ENCODE data around the gene LIMK2.
"Not testable (repeated sequence)": the region's sequence is repeated elsewhere in the genome, so short reads cannot be mapped to it uniquely, and the experiment has no call there.

The LIMK2 gene

DNA sequence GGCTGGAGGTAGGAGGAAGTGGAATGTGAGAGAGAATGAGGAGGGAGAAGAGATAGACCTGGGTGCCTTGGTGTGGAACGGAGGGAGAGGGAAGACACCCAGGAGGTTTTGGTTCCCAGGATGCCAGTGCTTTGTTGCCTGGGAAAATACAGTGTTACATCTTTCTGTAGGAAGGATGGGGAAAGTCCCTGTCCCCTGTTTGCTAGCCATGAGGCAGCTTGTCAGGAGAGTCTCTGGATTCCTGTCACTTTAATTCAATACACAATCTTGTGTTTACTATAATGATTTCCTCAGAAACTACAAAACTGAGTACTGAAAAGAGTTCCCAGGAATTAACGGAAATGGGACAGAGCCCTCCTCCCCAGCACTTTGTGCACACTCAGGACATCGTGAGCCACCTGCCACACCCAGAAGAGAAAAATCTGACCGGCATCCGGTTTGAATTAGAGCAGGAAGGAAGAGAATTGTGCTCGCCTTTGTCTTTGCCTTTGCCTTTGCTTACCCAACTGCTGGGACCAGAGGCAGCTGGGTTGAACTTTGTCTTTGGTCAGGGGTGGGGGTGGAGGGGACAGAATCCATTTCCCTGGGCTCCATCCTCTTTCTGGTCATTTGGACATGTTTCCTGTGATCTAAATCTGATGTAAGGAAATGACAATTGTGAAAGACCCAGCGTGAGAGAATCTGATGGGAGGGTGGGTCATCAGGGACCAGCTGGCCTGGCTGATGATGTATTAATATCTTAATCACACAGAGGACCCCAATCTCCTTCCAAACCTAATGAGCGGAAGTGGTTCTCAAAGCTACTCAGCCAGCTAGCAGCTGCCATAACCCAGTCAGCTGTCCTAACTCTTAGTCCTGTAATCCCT is 1.3 kb upstream of the LIMK2 start:
- DNase-seq, result no peak

DNA sequence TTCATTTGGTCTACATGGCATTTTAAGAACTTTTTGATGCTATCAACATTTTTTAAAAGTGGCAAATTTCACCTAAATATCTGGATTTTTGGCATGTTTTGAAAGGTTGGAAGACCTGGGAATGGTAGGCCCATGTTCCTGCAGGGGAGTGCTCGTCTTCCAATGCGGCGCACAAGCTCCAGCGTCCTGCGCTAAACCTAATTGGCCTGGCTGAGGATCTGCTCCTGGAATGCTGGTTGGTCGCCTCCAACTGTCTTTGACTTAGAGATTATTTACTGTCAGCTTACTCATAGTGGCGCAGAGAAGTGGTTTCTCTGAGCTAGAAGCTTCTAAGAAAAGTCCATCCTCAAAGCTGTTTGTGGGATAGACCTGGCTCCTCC is 626 bp upstream of the LIMK2 start:
- no peak for DNase-seq
- in situ Hi-C loops (cut with MboI; ENCODE audit: low pct_unique_long_range_greater_than_20kb, low sequenced_read_pairs), result no loop called here

More for the DNA sequence above, 1.3 kb upstream of the LIMK2 start:
- in situ Hi-C loops (cut with MboI; ENCODE audit: low pct_unique_long_range_greater_than_20kb, low sequenced_read_pairs), result no loop called here

DNA sequence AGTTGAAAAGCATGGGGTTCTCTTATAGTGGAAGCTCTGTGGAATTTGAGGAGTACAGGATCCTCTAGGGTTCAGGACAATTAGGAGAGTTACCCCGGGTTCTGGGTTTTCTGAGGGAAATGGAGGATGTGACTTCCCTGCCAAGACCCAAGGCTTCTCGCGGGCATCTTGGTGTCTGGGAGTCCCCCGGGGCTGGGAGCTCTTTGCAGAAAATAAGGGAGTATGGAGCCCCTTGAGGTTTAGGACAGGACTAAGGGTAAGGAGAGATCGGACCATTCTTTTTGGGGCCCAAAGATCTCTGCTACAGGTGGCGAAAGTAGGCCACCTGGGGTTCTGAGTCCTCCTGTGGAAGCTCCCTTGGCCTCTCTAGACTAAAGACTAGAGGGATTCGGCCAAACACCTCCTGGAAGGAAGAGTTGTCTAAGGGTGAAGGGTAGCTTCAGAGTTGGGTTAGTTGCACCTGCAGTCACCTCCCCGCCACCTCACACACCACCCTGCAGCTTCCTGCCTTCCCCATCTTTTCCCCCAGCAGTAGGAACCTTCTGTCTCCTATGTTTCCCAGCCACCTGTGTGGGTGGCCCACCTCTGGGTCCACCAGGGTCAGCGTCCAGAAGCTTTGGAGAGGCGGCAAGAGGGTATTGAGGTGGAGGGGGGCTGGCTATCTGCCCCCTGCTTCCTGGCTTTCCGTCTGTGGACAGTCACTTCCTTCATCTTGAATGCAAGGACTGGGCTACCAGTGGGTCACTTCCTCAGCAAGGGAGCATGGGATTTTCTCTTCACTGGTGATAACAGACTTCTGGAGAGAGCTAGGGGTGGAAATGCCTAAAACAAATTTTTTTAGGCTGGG is 908 bp downstream of the LIMK2 start:
- no peak for DNase-seq
- in situ Hi-C loops (cut with MboI; ENCODE audit: low pct_unique_long_range_greater_than_20kb, low sequenced_read_pairs), result no loop called here

DNA sequence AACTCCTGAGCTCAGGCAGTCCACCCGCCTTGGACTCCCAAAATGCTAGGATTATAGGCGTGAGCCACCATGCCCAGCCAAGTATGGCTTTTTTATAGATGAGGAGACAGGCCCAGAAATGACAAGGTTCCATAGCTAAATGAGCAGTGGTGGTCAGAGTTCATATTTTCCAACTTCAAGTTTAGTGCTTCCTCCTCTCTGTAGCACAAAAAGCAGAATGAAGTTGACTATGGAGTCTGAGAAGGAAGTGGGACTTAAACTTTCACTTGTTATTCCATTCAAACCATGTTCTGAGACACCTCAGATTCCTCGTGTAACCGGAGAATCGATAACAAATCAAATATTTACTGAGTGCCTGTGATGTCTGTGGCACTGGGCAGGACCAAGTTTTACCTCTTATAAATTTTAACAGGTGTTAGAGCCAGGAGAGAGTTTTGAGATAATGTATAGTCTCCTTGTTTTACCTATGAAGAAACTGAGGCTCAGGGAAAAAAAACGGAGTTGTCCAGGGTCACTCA is 3.0 kb downstream of the LIMK2 start:
- in situ Hi-C loops (cut with MboI; ENCODE audit: low pct_unique_long_range_greater_than_20kb, low sequenced_read_pairs), result no loop called here
- DNase-seq, result no peak

DNA sequence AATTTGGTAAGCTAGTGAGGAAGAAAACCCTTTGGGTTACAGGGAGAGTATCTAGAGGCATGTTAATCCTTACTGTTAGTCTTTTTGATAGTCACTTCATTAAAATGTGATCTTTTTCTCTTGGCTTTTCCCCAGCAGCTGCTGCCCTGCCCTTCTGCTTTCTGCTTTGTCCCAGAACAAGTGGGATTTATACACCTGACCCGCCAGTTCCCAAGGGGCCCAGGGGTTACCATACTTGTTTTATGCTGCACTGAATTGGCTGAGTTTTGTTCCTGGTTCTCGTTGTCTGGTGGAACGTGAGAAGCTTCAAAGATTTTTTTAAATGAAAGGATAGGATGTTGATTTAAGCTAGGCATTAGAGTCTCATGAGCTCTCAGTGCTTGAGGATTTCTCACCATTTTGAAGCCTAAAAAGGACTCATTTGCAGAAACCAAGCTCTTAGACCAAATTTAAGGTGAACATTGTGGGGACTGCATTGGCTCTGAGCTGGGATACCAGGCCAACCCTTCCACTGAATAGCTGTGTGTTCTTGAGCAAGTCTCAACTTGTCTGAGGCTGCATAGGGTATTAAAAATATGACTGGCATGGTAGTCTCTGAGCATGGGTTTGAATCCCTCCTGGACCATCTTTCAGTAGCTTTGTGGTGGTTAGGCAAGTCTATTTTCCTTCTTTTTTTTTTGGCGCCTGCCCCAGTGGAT is 6.6 kb downstream of the LIMK2 start:
- in situ Hi-C loops (cut with MboI; ENCODE audit: low pct_unique_long_range_greater_than_20kb, low sequenced_read_pairs), result no loop called here
- no peak for DNase-seq

DNA sequence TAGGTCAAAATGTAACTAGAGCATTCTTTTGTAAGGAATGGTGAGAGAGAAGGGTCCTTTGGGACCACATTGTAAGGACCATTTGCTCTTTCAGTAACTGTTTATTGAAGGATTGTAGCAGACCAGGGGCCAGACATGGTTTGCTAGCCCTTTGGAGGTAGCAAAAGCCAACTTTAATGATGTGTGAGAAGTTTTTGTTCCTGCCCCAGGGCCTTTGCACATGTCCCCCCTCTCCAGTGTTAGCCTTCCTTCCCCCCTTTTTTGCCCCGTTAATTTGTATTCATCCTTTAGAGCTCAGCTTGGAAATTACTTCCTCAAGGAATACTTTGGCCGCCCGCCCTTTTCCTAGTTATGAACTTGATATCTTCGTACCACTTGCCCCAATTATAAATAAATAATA is 9.0 kb downstream of the LIMK2 start:
- no peak for DNase-seq
- in situ Hi-C loops (cut with MboI; ENCODE audit: low pct_unique_long_range_greater_than_20kb, low sequenced_read_pairs), result no loop called here

DNA sequence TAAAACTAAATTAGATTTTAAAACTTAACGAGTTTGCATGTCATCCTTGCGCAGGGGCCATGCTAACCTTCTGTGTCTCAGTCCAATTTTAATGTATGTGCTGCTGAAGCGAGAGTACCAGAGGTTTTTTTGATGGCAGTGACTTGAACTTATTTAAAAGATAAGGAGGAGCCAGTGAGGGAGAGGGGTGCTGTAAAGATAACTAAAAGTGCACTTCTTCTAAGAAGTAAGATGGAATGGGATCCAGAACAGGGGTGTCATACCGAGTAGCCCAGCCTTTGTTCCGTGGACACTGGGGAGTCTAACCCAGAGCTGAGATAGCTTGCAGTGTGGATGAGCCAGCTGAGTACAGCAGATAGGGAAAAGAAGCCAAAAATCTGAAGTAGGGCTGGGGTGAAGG is 10.6 kb downstream of the LIMK2 start:
- DNase-seq, result no peak
- in situ Hi-C loops (cut with MboI; ENCODE audit: low pct_unique_long_range_greater_than_20kb, low sequenced_read_pairs), result no loop called here

DNA sequence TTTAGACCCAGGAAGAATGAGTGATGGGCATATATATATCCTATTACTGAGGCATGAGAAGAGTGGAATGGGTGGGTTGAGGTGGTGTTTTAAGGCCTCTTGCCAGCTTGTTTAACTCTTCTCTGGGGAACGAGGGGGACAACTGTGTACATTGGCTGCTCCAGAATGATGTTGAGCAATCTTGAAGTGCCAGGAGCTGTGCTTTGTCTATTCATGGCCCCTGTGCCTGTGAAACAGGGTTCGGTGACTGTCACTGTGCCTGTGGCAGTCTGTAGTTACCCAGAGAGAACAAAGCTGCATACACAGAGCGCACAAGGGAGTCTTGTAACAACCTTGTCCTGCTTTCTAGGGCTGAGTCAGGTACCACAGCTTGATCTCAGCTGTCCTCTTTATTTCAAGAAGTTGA is 11.7 kb downstream of the LIMK2 start:
- in situ Hi-C loops (cut with MboI; ENCODE audit: low pct_unique_long_range_greater_than_20kb, low sequenced_read_pairs), result no loop called here
- no peak for DNase-seq

DNA sequence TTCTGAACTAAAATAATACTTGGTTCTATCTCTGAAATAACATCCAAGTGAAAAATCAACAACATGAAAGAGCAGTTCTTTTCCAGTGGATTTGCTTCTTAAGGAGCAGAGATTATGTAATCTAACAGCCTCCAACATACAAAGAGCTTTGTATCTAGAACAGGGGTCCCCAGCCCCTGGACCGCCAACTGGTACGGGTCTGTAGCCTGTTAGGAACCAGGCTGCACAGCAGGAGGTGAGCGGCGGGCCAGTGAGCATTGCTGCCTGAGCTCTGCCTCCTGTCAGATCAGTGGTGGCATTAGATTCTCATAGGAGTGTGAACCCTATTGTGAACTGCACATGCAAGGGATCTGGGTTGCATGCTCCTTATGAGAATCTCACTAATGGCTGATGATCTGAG is 12.6 kb downstream of the LIMK2 start:
- DNase-seq; in situ Hi-C loops (cut with MboI; ENCODE audit: low pct_unique_long_range_greater_than_20kb, low sequenced_read_pairs): not testable (repeated sequence)

DNA sequence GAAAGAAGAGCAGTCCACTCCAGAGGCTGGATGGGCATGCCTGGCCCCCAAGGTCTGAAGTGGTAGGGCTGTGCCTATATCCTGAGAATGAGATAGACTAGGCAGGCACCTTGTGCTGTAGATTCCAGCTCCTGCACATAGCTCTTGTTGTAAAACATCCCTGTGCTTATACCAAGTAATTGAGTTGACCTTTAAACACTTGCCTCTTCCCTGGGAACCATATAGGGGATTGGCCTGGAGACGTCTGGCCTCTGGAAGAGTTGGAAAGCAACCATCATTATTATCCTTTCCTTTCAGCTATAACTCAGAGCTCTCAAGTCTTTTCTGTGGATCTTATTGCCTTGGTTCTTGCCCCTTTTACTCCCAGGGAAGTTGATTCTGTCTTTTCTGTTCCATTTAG is 15.1 kb downstream of the LIMK2 start:
- in situ Hi-C loops (cut with MboI; ENCODE audit: low pct_unique_long_range_greater_than_20kb, low sequenced_read_pairs), result no loop called here

DNA sequence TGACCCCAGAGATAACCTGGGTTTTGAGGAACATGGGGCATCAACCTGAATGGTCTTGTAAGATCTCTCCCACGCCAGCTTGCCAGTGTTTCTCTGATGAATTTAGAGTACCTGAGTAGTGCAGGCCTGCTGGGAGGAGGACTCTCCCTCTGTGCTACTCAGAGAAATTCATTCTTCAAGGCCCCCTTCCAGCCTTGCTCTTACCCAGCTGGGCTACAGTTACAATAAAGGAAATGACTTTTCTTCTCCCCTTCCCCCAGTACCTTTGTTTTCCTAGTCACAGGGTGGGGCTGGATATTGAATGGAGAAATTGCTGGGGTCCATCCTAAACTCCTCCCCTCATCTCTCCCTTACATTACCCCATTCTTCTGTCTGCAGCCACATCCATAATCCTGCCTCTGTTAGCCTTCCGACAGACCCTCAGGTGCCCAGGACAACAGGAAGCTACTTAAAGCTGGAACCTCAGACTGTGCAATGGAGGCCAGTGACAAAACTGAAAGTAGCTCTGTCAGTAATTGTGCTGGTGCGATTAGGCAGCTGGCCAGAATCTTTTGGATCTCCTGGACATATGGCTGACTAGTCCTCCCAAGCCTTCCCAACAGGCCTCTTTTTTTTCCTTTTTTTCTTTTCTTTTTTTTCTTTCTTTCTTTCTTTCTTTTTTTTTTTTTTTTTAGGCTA is 17.4 kb downstream of the LIMK2 start:
- DNase-seq, result no peak
- in situ Hi-C loops (cut with MboI; ENCODE audit: low pct_unique_long_range_greater_than_20kb, low sequenced_read_pairs), result no loop called here

More for the DNA sequence above, 15.1 kb downstream of the LIMK2 start:
- DNase-seq, result no peak

DNA sequence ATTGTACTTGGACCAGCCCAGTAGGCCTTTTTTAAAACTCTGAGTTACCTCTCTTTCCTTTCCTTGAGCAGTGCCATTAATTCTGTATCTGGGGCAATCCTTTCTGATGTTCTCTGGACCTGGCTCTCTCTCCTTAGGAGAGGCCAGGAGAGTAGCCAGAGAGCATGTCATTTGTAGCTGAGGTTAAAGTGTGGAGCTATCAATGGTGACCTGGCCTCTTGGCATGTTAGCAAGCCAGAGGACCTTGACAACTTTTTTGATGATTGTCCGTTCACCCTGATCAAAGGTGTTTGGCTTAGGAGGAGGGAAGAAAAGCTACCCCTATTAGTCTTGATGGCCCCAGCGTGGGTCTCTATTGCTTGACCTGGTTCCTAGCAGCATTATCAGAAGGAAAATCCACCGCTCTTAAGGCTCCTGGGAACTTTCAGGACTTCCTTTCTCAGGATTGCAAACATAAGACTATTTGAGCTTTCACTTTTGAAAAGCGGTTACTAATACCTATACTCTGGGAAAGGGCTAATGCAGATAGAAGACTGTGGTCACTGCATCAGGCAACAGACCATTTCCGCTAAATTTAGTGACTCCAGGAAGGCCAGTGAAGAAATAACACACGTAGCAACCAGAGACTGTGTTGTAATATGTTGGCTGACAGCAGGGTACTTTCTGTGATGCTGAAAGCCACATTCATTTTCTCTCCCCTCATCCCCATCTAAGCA is 18.2 kb downstream of the LIMK2 start:
- in situ Hi-C loops (cut with MboI; ENCODE audit: low pct_unique_long_range_greater_than_20kb, low sequenced_read_pairs), result no loop called here
- DNase-seq, result no peak

DNA sequence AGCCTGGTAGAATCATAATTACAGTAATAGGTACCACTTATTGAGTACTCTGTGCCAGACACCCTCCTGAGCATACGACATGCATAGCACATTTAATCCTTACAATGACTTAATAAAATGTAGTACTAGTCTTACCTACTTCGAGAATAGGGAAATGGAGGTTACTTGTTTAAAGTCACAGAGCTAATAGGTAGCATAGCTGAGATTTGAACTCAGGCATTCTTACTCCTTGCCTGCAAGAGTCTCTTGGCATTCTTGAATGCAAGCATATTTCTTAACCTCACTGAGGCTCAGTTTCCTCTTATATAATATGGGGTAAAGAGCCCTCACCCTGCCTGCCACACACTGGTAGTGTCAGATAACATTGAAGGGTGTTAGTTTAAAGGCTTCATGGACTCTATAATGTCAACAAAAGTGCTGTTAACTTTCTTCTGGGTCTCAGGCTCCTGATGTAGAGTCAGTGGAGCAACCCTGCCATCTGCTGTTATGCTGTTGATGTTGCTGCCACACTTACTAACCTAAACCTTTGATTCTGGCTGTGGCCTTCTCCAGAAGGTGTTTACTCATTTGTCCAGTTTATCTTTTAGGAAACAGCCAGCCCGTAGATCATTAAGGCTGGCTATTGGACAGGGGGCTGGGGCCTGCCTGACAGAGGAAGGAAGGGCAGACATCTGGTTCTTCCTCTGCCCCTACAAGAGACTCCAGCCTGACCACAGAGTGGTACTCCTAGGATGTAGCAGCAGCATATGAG is 18.9 kb downstream of the LIMK2 start:
- in situ Hi-C loops (cut with MboI; ENCODE audit: low pct_unique_long_range_greater_than_20kb, low sequenced_read_pairs), result no loop called here

DNA sequence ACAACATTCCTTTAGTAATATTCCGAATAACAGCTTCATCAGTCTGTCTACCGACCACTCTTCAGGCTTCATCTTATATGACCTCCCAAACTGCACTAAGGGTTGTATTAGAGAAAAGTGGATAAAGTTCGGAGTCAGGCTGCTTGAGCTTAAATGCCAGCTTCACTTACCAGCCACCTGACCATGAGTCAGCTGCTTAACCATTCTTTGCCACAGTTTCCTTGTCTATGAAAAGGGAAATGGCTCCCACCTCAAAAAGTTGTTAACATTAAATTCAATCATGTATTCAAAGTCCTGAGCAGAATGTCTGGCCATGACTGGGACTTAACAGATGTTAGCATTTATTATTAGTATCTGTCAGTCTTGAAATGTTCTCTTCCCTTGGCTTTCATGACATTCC is 20.9 kb downstream of the LIMK2 start:
- in situ Hi-C loops (cut with MboI; ENCODE audit: low pct_unique_long_range_greater_than_20kb, low sequenced_read_pairs), result no loop called here
- no peak for DNase-seq

More for the DNA sequence above, 18.9 kb downstream of the LIMK2 start:
- peak; percentile 83 for DNase-seq

DNA sequence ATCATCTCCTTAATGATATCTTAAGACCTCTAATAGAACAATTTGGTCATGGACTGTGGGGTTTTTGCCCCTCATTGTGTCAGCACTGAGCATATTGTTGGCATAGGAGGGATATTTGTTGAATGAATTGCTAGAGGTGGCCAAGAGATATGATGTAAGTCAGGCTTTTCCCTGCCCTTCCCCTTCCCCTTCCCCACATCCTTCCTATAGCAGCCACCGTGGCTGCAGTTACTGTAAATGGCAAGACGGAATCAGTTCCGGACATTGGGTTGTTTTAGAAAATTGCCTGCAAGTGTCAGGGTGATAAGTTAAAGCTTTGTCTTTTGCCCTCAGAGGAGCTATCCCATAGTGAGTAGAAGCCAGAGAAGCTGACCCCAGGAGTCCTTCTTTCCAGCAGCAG is 23.0 kb downstream of the LIMK2 start:
- DNase-seq, result no peak
- in situ Hi-C loops (cut with MboI; ENCODE audit: low pct_unique_long_range_greater_than_20kb, low sequenced_read_pairs), result no loop called here

DNA sequence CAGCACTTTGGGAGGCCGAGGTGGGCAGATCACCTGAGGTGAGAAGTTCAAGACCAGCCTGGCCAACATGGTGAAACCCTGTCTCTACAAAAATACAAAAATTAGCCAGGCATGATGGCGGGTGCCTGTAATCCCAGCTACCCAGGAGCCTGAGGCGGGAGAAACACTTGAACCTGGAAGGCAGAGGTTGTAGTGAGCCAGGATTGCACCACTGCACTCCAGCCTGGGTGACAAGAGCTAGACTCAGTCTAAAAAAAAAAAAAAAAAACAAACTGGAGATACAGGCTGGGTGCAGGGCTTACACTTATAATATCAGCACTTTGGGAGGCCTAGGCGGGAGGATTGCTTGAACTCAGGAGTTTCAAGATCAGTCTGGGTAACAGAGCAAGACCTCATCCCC is 23.9 kb downstream of the LIMK2 start:
- in situ Hi-C loops (cut with MboI; ENCODE audit: low pct_unique_long_range_greater_than_20kb, low sequenced_read_pairs); DNase-seq: not testable (repeated sequence)

DNA sequence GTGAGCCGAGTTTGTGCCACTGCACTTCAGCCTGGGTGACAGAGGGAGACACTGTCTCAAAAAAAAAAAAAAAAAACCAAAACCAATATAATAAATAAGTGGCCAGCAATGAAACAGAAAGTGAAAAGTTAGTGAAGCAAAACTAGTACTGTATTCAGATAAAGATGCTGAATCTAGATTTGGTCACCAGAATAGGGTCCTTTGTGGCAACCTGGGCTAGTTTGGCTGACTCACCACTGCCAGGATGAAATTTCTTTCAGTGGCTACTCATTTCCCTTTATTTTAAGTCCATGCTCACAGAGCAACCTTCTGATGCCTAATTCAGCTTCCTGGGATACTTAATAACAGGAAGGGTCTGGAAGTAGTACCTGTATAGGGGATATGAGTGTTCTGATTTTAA is 26.0 kb downstream of the LIMK2 start:
- in situ Hi-C loops (cut with MboI; ENCODE audit: low pct_unique_long_range_greater_than_20kb, low sequenced_read_pairs), result no loop called here
- no peak for DNase-seq

Measured in KBM-7 (cell line).